Endodermal cell (in vitro differentiated cells): ENCODE results near the gene INSYN2B. TPM values are rescaled to one million over a fixed set of nuclear protein-coding genes. Genes with fewer than 3 reads are reported as not detected.

ENCODE experiments used
- DNase-seq: peaks from one replicate; pipeline ENCODE4 v3.0.0-alpha.2; 2017
- H3K27ac ChIP-seq: 2 replicates; pipeline ENCODE4 v1.5.1; 2013; ENCODE audit warnings: mild to moderate bottlenecking, low read depth, low read length, moderate library complexity
- H3K27me3 ChIP-seq: 2 replicates; pipeline ENCODE4 v1.6.1; 2013; ENCODE audit warnings: mild to moderate bottlenecking, low read length, moderate library complexity; ENCODE audit not compliant: insufficient read depth, control insufficient read depth, poor library complexity, severe bottlenecking
- H3K36me3 ChIP-seq: 2 replicates; pipeline ENCODE4 v1.7.0; 2013; ENCODE audit warnings: mild to moderate bottlenecking, low read length, moderate library complexity; ENCODE audit not compliant: control insufficient read depth, insufficient read depth
- H3K4me1 ChIP-seq: one replicate; pipeline ENCODE4 v1.7.0; 2013; ENCODE audit warnings: low read length; ENCODE audit not compliant: control insufficient read depth, insufficient read depth
- H3K4me3 ChIP-seq: 2 replicates; pipeline ENCODE4 v1.5.1; 2013; ENCODE audit warnings: mild to moderate bottlenecking, low read length, moderate library complexity
- H3K9ac ChIP-seq: 2 replicates; pipeline ENCODE4 v1.6.1; 2013; ENCODE audit warnings: mild to moderate bottlenecking, low read length, moderate library complexity; ENCODE audit not compliant: poor library complexity, severe bottlenecking; ENCODE audit errors: extremely low read depth
- H3K9me3 ChIP-seq: 2 replicates; pipeline ENCODE4 v1.6.1; 2013; ENCODE audit warnings: mild to moderate bottlenecking, low read length, moderate library complexity; ENCODE audit not compliant: control insufficient read depth
- H3K27ac Mint-ChIP-seq: 2 replicates; pipeline ENCODE4 v1.8.0; 2020; ENCODE audit warnings: mixed read lengths
- H3K27me3 Mint-ChIP-seq: 2 replicates; pipeline ENCODE4 v1.8.0; 2021; ENCODE audit warnings: mild to moderate bottlenecking, mixed read lengths; ENCODE audit not compliant: insufficient read depth
- H3K36me3 Mint-ChIP-seq: 2 replicates; pipeline ENCODE4 v1.8.0; 2020; ENCODE audit warnings: low read depth, mixed read lengths
- H3K4me1 Mint-ChIP-seq: 2 replicates; pipeline ENCODE4 v1.8.0; 2020; ENCODE audit warnings: mixed read lengths
- H3K4me3 Mint-ChIP-seq: 2 replicates; pipeline ENCODE4 v1.8.0; 2020; ENCODE audit warnings: mild to moderate bottlenecking, moderate library complexity, mixed read lengths
- H3K9me3 Mint-ChIP-seq: 2 replicates; pipeline ENCODE4 v1.8.0; 2020; ENCODE audit warnings: mild to moderate bottlenecking, mixed read lengths
- WGBS, 2 experiments: methylation state at CpG; one replicate each; pipeline versions ENCODE4 v1.1.5 to v1.1.7; 2013; ENCODE audit warnings: missing lambda C conversion rate in 2 of 2, mixed read lengths in 1 of 2; ENCODE audit not compliant: insufficient coverage in 1 of 2, insufficient read length in 1 of 2; 5-methylcytosine and 5-hydroxymethylcytosine counted together
- total RNA-seq, 2 donors: library from RNA; stranded (reverse); fragmentation: NEBNext Ultra II Directional in 1 of 2; extraction: Animal tissue kit (Norgen Biotek cat#: 25700) in 1 of 2; gene quantifications; 2 replicates in 1 of 2; 3 replicates in 1 of 2; pipeline ENCODE4 v1.2.1, GENCODE V29; 2021
- TF ChIP-seq, protein P1 (sequence below): fragments of 200-600 bp; sonication (generic); conservative IDR thresholded peaks from 2 replicates; pipeline ENCODE4 v1.5.0; 2021; ENCODE audit warnings: antibody characterized with exemption, mild to moderate bottlenecking

INSYN2B gene
- total RNA-seq, 2 donors from 2014 or later, result not detected

DNA sequence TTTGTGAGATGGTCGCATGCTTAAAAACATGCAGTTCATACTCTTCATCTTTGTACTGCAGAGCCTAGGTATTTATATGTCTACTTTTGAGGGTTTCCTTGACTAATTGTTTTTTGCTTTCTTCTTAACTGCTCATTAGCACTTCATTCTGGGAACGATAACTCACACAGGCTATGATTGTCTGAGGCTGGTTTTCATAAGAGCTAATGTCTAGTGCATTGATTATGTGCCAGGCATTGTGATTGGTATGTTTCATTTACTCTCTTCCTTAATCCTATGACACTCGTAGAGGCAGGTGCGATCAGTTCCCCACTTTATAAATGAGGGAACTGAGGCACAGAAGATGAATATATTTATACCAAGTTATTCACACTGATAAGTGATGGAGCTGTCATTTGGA, 93.6 kb downstream of the INSYN2B start:
- DNase-seq, result no peak
- Histone ChIP-seq H3K9ac (no peak overlapping the region), H3K9me3 (no peaks in the 10 kb centered on the region), H3K4me1 (no peaks in the 10 kb centered on the region), H3K27me3 (no peaks in the 10 kb centered on the region), H3K36me3 (no peaks in the 10 kb centered on the region), H3K27ac (no peak overlapping the region), H3K4me3 (no peak overlapping the region)
- H3K27me3 Mint-ChIP-seq, result peaks cover 28% of the 10 kb centered on the region
- TF ChIP-seq, protein P1, sequence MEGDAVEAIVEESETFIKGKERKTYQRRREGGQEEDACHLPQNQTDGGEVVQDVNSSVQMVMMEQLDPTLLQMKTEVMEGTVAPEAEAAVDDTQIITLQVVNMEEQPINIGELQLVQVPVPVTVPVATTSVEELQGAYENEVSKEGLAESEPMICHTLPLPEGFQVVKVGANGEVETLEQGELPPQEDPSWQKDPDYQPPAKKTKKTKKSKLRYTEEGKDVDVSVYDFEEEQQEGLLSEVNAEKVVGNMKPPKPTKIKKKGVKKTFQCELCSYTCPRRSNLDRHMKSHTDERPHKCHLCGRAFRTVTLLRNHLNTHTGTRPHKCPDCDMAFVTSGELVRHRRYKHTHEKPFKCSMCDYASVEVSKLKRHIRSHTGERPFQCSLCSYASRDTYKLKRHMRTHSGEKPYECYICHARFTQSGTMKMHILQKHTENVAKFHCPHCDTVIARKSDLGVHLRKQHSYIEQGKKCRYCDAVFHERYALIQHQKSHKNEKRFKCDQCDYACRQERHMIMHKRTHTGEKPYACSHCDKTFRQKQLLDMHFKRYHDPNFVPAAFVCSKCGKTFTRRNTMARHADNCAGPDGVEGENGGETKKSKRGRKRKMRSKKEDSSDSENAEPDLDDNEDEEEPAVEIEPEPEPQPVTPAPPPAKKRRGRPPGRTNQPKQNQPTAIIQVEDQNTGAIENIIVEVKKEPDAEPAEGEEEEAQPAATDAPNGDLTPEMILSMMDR, result no peak
- H3K36me3 Mint-ChIP-seq, result no peaks in the 10 kb centered on the region
- no peaks in the 10 kb centered on the region for H3K9me3 Mint-ChIP-seq
- peaks cover 9% of the 10 kb centered on the region for H3K4me1 Mint-ChIP-seq
- H3K4me3 Mint-ChIP-seq, result no peak overlapping the region
- 98% methylated on average over 4 of the region's 4 CpGs; no CpG with 5 or more reads in 1 of the 2 experiments for WGBS, 2 experiments
- H3K27ac Mint-ChIP-seq, result no peak overlapping the region

DNA sequence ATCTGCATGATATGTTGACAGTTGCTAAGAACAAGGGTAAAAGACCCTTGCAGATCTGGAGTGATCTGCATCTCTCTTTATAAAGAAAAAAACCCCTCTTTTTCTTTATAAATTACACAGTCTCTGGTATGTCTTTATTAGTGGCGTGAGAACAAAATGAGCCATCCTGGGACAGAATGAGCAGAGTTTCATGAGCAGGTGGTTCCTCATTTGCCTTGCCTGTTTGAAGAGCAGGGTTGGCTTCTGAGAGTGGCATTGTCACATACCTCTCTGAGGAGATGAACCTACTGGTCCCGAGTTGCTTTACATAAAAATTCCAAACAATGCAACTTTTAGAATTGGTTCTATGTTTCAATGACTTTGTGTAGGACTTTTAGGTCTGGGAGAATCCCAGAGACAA, 94.3 kb downstream of the INSYN2B start:
- Histone ChIP-seq H3K9ac (no peak overlapping the region), H3K4me3 (no peak overlapping the region), H3K9me3 (no peaks in the 10 kb centered on the region), H3K4me1 (peaks cover 6% of the 10 kb centered on the region), H3K27ac (no peak overlapping the region), H3K36me3 (no peaks in the 10 kb centered on the region), H3K27me3 (no peaks in the 10 kb centered on the region)
- Mint-ChIP-seq H3K4me3 (no peak overlapping the region), H3K9me3 (no peaks in the 10 kb centered on the region), H3K27ac (no peak overlapping the region), H3K27me3 (peaks cover 22% of the 10 kb centered on the region), H3K4me1 (peaks cover 16% of the 10 kb centered on the region), H3K36me3 (no peaks in the 10 kb centered on the region)
- DNase-seq, result no peak
- WGBS, 2 experiments, result 92% methylated on average over 2 of the region's 2 CpGs; no CpG with 5 or more reads in 1 of the 2 experiments
- TF ChIP-seq, protein P1, result no peak

DNA sequence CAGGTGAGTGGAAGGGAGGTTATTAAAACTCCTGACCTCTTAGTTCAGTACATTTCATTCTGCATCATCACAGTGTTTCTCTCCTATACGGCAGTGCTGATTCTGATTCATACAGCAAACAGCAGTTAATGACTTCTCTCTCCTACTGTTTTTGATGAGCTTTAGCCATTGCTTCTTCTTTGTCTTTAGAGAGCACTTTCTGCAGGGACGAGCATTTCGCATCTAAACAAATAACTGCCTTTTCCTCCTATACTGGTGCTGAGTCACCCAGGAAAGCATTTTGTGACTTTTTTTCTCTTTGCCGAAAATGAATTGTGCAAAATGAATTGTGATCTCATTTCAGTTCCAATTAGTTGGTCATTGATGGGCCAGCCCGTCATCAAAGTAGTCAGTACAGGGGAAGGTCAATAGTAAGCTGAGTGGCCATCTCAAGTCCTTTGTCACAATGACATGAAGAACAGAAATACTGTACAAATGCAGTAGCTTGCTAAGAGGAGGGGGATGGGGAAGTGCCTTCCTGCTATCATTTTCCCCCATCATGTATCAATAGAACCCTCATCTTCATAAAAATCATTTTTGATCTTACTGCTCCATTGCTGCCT, 98.5 kb downstream of the INSYN2B start:
- TF ChIP-seq, protein P1, result no peak
- no peak overlapping the region for H3K4me3 Mint-ChIP-seq

More for the DNA sequence above, 98.5 kb downstream of the INSYN2B start:
- Histone ChIP-seq H3K27ac (no peak overlapping the region), H3K27me3 (no peaks in the 10 kb centered on the region), H3K9ac (no peak overlapping the region), H3K4me3 (no peak overlapping the region), H3K4me1 (peaks cover 10% of the 10 kb centered on the region), H3K36me3 (no peaks in the 10 kb centered on the region), H3K9me3 (no peaks in the 10 kb centered on the region)
- no peaks in the 10 kb centered on the region for H3K9me3 Mint-ChIP-seq
- H3K4me1 Mint-ChIP-seq, result peaks cover 33% of the 10 kb centered on the region
- no peaks in the 10 kb centered on the region for H3K36me3 Mint-ChIP-seq
- no peak overlapping the region for H3K27ac Mint-ChIP-seq
- DNase-seq, result no peak
- peaks cover 12% of the 10 kb centered on the region for H3K27me3 Mint-ChIP-seq
- WGBS, 2 experiments, result 84 to 95% methylated on average over 4 to 5 of the region's 5 CpGs
